ENCODE measurements around the gene GNAZ. TPM values are rescaled to one million over a fixed set of nuclear protein-coding genes. Genes with fewer than 3 reads are reported as not detected.

GNAZ gene
- total RNA-seq, 2 experiments from 2014 or later, result 0.28 to 0.53 TPM

DNA sequence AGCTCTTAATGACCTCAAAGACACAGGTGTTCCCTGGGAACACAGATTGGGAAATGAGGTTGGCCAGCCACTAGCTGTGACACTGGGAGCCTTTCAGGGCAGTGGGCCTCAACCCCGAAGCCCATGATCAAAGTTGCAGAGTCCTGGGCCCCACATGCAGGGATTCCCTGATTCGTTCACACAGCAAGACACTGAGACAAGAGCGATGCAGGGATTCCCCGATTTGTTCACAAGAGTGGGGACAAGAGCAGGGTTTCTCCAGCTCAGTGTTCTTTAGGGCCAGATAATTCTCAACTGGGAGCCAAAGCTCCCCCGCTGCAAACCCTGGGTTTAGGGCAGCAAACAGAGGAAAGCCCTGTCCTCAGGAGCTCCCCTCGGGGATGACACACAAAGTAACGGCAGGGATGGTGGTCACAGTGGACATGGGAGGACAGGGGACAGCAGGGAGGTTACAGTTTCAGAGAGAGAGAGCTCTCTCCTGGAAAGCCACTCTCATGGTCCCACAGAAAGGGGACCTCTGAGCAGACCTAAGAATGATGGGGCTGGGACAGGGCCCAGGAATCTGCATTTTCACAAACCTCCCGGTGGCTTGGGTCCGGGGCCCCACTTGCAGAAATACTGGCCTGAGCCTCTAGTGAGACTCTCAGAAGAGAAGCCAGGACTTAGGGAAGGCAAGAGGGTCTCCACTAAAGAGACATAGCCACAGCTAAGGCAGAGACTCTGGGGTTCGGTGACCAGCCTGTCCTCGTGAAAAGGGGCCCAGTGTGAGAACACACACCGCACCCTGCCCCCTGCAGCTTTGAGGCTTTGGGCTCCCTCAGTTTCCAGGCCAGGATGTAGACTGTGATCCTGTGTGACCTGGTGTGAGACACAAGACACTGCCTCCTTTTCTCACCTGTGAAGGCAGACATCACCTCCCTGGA is 7.4 kb upstream of the GNAZ start:
- Mint-ChIP-seq H3K4me1 (peaks cover 3% of the 10 kb centered on the region), H3K27ac (no peak overlapping the region), H3K36me3 (ENCODE audit: low read depth) (no peaks in the 10 kb centered on the region), H3K9me3 (no peaks in the 10 kb centered on the region), H3K27me3 (no peaks in the 10 kb centered on the region), H3K4me3 (no peak overlapping the region)
- ChIA-PET POLR2A (no interaction called here), CTCF (no interaction called here)
- no peak for DNase-seq

DNA sequence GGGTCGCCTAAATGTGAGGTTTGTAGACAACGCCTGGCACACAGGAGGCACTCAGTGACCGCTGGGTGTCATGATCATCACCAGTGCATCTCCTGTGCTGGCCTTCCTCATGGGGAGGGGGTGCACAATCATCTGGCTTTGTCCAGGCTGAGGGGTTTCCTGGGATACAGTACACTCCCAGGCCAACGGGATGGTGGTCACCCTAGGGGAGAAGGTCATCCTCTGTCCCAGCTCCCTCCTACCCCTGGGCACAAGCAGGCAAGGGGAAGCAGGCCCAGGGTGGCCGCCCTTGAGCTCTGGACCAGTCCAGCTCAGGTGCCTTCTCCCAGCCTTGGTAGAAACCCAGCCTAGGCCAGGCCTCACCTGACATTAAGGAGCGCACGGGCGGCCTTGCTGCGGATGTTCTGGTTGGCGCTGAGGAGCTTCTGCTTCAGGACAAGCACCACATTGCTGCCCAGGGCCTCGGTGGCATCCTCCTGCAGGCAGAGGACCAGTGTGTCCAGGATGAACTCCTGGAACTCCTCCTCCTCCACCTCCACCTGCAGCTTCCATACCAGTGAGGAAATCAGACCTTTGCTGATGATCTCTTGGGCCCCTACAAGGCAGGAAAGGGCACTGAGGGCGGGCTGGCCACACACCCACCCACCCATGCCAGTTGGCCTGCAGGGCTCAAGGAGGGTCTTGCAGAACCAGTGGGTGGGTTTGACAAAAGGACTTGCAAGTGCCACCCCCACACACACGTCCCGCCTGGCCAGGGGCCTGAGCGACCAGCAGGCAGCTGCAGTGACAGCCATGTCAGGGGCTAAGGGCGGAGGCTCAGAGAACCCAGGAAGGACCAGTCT is 6.6 kb upstream of the GNAZ start:
- CTCF ChIA-PET, result interaction anchor here (1.0 kb wide), 1 partner anchor 218 kb away, joined by 3 read pairs; no protein-coding TSS in a partner anchor
- peak; percentile 11 for DNase-seq
- H3K36me3 Mint-ChIP-seq (ENCODE audit: low read depth), result no peaks in the 10 kb centered on the region
- H3K27ac Mint-ChIP-seq, result no peak overlapping the region
- no peaks in the 10 kb centered on the region for H3K9me3 Mint-ChIP-seq
- POLR2A ChIA-PET, result no interaction called here
- peaks cover 3% of the 10 kb centered on the region for H3K4me1 Mint-ChIP-seq
- H3K4me3 Mint-ChIP-seq, result no peak overlapping the region
- peaks cover 6% of the 10 kb centered on the region for H3K27me3 Mint-ChIP-seq

DNA sequence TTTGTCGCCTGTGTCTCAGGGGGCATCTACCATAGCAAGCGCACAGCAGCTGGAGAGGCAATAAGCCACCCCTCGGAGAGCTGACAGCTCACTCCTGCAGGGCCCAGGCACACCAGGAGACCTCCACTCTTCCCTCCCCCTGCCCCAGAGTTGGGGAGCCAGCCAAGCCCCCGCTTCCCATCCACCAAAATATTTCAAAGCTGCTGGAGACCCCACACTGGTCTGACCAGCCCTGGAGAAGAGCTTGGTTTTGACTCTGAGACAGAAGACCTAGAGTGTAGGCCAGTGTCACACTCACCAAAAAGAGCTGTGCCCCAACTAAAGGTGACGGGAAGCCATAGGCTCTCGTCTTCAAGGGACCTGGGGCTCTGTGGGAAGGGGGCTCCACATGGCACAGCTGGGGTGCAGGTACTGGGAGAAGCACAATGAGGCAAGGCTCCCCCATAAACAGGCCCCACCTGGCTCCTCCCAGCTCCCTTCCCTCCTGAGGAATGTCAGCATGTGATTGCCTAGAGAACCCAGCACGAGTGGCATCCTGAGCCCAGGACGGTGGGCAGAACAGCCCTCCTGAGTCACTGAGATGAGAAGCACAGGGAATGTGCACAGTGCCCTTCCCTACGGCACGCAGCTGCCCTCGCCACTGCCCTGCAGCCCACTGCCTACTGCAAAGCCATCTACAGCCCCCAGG is 5.8 kb upstream of the GNAZ start:
- H3K9me3 Mint-ChIP-seq, result no peaks in the 10 kb centered on the region
- peak; percentile 13 for DNase-seq
- no peaks in the 10 kb centered on the region for H3K36me3 Mint-ChIP-seq (ENCODE audit: low read depth)
- ChIA-PET POLR2A (no interaction called here), CTCF (interaction anchor here (1.0 kb wide), 1 partner anchor 217 kb away, joined by 3 read pairs; no protein-coding TSS in a partner anchor)
- no peak overlapping the region for H3K27ac Mint-ChIP-seq
- H3K27me3 Mint-ChIP-seq, result peaks cover 12% of the 10 kb centered on the region
- H3K4me3 Mint-ChIP-seq, result no peak overlapping the region
- peaks cover 4% of the 10 kb centered on the region for H3K4me1 Mint-ChIP-seq

DNA sequence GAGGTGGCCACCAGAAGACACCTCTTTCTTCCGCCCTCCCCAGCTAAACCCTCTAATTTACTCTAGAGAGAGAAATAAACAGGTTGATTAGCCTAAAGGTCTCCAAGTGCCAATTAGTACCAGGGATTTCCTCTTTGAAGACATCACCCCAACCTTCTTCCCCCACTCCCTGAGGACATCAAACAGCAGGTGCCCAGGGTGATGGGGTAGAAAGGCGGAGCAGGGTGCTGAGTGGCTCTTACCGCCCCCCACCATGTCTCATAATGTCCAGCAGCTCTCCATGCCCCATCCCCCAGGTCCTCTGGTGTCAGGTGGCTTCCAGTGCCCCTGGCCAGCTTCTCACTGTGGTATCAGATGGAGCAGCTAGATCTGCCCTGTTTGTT is 5.3 kb upstream of the GNAZ start:
- CTCF ChIA-PET, result no interaction called here
- H3K36me3 Mint-ChIP-seq (ENCODE audit: low read depth), result no peaks in the 10 kb centered on the region
- no peaks in the 10 kb centered on the region for H3K9me3 Mint-ChIP-seq

DNA sequence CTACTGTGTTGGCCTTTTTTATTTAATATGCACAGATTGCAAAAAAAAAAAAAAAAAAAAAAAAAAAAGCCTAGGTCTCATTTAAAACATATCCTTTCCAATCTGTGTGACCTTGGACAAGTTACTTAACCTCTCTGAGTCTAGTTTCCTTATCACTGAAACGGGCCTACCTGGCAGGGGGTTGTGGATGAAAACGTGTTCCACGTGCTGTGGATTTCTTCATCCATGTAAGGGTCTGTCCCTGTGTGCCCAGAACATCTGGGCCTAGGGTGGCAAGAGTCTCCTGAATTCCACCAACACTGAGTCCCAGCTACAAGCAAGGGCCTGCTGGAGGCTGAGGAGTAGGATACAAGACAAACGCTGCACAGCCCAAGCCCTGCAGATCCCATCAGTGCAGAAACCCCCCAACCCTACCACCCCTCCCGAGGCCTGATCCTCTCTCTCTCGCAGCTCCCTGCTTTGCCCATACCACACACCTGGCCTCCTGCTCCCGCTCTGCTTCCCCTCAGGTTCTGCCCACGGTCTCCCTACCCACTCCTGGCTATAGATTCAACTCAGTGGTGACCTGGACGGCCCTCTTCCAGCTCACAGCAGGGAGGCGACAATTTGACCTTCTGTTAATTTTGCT is 4.7 kb upstream of the GNAZ start:
- Mint-ChIP-seq H3K27me3 (peaks cover 15% of the 10 kb centered on the region), H3K27ac (no peak overlapping the region), H3K36me3 (ENCODE audit: low read depth) (no peaks in the 10 kb centered on the region), H3K4me1 (peaks cover 7% of the 10 kb centered on the region), H3K9me3 (no peaks in the 10 kb centered on the region), H3K4me3 (no peak overlapping the region)
- ChIA-PET POLR2A (no interaction called here), CTCF (no interaction called here)
- DNase-seq, result no peak

More for the DNA sequence above, 5.3 kb upstream of the GNAZ start:
- Mint-ChIP-seq H3K27ac (no peak overlapping the region), H3K27me3 (peaks cover 15% of the 10 kb centered on the region), H3K4me3 (no peak overlapping the region), H3K4me1 (peaks cover 7% of the 10 kb centered on the region)
- no peak for DNase-seq
- POLR2A ChIA-PET, result no interaction called here

DNA sequence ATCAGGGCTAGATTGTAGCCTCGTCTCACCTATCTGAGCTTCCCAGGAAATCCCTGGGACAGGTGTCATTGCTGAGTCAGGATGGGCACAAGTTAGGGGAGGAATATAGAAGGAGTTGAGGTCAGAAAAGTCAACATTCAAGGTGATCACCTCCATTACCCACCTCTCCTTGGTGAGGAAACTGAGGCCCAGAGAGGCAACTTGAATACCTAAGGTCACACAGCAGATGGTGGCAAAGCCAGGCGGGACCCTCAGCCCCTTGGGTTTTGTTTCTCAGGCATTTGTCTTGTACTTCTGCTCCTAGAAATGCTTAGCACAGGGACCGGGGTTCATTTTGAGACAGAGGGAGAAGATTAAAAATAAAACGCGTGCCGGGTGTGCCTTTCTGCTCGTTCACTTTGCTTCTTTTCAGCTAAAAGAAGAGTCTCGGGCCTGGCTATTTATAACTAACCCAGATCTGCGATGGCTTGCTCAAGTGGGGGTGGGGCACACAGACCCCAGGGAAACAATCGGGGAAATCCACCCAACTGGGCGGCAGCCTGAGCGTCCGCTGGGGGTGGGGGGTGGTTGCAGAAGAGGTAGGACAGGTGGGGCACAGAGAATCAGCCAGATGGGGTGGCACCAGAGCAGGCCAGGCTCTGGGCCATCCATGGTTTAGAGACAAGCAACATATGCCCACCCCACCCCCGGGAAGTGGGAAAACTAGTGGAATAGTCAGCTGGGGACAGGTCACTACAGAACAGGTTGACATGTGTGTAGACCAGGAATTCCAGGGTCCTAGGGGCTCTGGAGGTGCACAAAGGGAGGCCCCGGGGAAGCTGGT is 3.9 kb upstream of the GNAZ start:
- no peaks in the 10 kb centered on the region for H3K36me3 Mint-ChIP-seq (ENCODE audit: low read depth)
- no peak for DNase-seq
- ChIA-PET POLR2A (interaction anchor here (1.0 kb wide), 1 partner anchor 55 kb away, joined by 3 read pairs; no protein-coding TSS in a partner anchor), CTCF (no interaction called here)
- H3K4me3 Mint-ChIP-seq, result no peak overlapping the region
- H3K9me3 Mint-ChIP-seq, result no peaks in the 10 kb centered on the region
- H3K4me1 Mint-ChIP-seq, result peaks cover 11% of the 10 kb centered on the region
- H3K27ac Mint-ChIP-seq, result no peak overlapping the region
- peaks cover 20% of the 10 kb centered on the region for H3K27me3 Mint-ChIP-seq

DNA sequence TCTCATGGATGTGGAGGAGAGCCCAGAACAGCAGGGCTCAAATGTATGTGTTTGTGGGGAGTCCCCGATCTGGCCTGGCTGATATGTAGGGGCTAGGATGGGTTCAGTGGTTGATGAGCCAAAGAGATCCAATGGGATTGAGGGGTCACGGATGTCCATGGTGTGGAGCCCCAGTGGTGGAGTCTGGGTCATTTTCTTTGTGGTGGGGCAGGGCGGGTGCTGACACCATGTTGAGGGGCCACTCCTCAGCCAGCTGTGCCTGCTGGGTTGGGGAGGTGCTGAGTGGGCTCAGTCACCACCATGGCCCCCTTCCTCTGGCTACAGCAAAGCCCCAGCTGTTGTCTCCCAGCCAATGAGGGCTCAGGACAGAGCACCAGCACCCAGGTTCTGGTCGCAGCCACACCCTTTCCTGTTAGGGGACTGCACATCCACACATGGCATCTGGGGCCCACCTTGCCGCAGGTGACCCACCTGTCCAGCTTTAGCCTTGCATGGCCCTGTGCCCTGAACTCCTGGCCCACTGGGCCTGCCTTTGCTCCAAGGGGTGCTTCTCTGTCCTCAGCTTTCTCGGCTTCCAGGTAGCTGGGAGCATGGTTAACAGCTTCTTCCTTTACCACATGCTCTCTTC is 3.2 kb upstream of the GNAZ start:
- peaks cover 28% of the 10 kb centered on the region for H3K27me3 Mint-ChIP-seq
- peaks cover 11% of the 10 kb centered on the region for H3K4me1 Mint-ChIP-seq
- no peak for DNase-seq
- H3K9me3 Mint-ChIP-seq, result no peaks in the 10 kb centered on the region
- POLR2A ChIA-PET, result interaction anchor here (1.0 kb wide), 1 partner anchor 56 kb away, joined by 3 read pairs; no protein-coding TSS in a partner anchor
- H3K4me3 Mint-ChIP-seq, result no peak overlapping the region
- H3K36me3 Mint-ChIP-seq (ENCODE audit: low read depth), result no peaks in the 10 kb centered on the region
- no peak overlapping the region for H3K27ac Mint-ChIP-seq
- CTCF ChIA-PET, result interaction anchor here (0.7 kb wide), 1 partner anchor 56 kb away, joined by 3 read pairs; no protein-coding TSS in a partner anchor

DNA sequence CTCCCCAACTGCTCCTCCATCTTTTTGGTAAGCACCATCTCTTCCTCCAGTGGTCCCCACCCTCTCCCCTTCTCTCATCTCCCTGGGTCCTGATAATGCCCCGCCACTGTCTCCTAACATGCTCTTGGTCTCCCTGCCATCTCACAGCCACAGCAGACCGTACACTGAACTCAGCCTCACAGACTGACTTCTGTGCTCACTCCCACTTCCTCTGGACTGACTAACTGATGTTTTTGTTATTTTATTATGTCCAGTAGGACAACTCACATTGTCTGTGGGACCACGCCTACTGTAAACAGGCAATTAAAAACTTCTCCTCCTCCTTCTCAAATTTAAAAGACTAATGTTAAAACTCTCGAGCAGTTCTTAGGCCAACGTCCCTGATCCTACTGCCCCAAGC is 2.6 kb upstream of the GNAZ start:
- DNase-seq, result no peak
- Mint-ChIP-seq H3K36me3 (ENCODE audit: low read depth) (no peaks in the 10 kb centered on the region), H3K9me3 (no peaks in the 10 kb centered on the region), H3K4me3 (no peak overlapping the region), H3K27ac (no peak overlapping the region), H3K27me3 (peaks cover 32% of the 10 kb centered on the region), H3K4me1 (peaks cover 11% of the 10 kb centered on the region)
- POLR2A ChIA-PET, result no interaction called here
- CTCF ChIA-PET, result interaction anchor here (0.7 to 2.1 kb wide), 2 partner anchors 56 to 184 kb away, joined by 3 to 6 read pairs; no protein-coding TSS in a partner anchor

DNA sequence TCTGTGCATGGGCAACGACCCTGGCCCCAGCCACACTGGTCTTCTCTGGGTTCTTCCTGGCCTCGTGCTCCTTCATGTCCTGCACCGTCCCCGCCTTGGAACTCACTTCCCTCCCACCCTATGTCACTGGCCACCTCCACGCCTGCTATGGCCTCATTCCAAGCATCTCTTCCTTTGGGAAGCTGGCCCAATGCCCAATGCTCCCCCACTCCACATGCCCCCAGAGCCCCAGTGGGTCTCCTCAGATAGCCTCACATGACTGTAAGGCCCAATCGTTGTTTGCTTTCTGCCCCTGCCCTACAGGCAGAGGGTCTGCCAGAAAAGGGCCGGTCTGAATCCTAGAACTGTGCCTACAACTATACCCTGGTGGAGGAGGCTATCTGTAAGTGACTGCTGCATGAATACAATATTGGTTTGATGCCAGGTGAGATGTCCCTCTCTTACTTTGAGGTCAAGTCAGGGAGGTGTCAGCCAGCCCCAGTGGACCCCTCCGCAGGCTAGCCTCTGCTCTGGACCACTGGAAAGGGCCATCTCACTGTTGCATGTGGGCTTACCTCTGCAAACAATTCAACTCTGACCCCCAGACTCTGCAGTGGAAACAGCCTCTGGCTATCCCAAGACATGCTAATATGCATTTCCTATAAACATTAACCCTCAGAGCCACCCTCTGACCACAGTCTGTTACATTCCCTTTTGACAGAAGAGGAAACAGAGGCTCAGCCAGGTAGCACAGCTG is 2.1 kb upstream of the GNAZ start:
- no peak for DNase-seq
- ChIA-PET CTCF (interaction anchor here (2.1 kb wide), 1 partner anchor 184 kb away, joined by 6 read pairs; no protein-coding TSS in a partner anchor), POLR2A (no interaction called here)
- Mint-ChIP-seq H3K36me3 (ENCODE audit: low read depth) (no peaks in the 10 kb centered on the region), H3K4me1 (peaks cover 11% of the 10 kb centered on the region), H3K27ac (no peak overlapping the region), H3K9me3 (no peaks in the 10 kb centered on the region), H3K27me3 (peaks cover 34% of the 10 kb centered on the region), H3K4me3 (no peak overlapping the region)

DNA sequence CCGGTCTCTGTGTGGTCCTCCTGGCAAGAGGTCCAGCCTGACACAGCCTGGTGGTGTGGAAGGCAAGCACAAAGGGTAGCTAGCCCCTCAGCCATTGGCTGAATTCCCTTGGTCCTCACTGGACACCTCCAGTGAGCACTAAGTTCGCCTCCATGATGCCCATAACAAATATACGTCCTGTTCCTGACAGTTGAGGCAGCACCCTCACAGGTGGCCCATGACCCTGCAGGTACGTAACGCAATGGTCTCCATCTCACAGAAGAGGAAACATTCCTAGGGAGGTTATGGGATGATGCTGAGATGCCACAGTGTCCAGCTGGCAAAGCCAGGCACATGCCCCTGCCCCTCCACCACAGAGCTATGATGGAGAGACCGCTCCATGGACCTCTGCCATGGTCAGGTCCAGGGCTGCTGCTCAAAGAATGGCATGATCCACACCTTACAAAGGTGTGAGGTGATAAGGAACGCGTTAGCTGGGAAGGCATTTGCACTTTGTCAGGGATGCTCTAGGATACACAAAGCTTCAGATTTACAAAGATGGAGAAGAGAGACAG is 1.4 kb upstream of the GNAZ start:
- H3K36me3 Mint-ChIP-seq (ENCODE audit: low read depth), result no peaks in the 10 kb centered on the region
- peaks cover 34% of the 10 kb centered on the region for H3K27me3 Mint-ChIP-seq
- no peak overlapping the region for H3K27ac Mint-ChIP-seq
- no peaks in the 10 kb centered on the region for H3K9me3 Mint-ChIP-seq
- H3K4me3 Mint-ChIP-seq, result no peak overlapping the region
- no peak for DNase-seq
- peaks cover 11% of the 10 kb centered on the region for H3K4me1 Mint-ChIP-seq
- CTCF ChIA-PET, result interaction anchor here (0.5 to 2.1 kb wide), 2 partner anchors 79 to 185 kb away, joined by 4 to 6 read pairs; no protein-coding TSS in a partner anchor
- POLR2A ChIA-PET, result interaction anchor here (0.7 kb wide), 1 partner anchor 48 kb away, joined by 3 read pairs; no protein-coding TSS in a partner anchor
